Measurements from ENCODE around the gene RGPD8. TPM values are rescaled to one million over a fixed set of nuclear protein-coding genes. Genes with fewer than 3 reads are reported as not detected.
"Not testable (repeated sequence)": the region's sequence is repeated elsewhere in the genome, so short reads cannot be mapped to it uniquely, and the experiment has no call there.

Gene RGPD8
- total RNA-seq, result 10 to 100 TPM; 12.2 to 13.7 TPM

GRCh38 chr2:112433480-112433879 lies at the start of gene RGPD8:
Gene RGPD8 (minus strand): TSS chr2:112433645. CDS start chr2:112433453, 192 bp downstream.
- POLR2A ChIA-PET, result interaction anchor here (0.6 kb wide), 2 partner anchors 46 to 488 kb away, joined by 3 read pairs; no protein-coding TSS in a partner anchor
- H3K9me3 Mint-ChIP-seq, H3K36me3 Mint-ChIP-seq, H3K27me3 Mint-ChIP-seq: not testable (repeated sequence)
- DNase-seq (peak; percentile 90), ATAC-seq (ENCODE audit: low read depth) (peak; percentile 100)
- Mint-ChIP-seq H3K27ac (peak within 1 kb of the TSS; percentile 82), H3K4me3 (peak within 1 kb of the TSS; percentile 88), H3K4me1 (peaks cover 12% of the 10 kb centered on the region)

- Mint-ChIP-seq H3K27ac (peak overlapping the region; percentile 84), H3K4me3 (peak overlapping the region; percentile 96), H3K9me3 (no peaks in the 10 kb centered on the region), H3K4me1 (peaks cover 31% of the 10 kb centered on the region), H3K36me3 (peaks cover 14% of the 10 kb centered on the region), H3K27me3 (peaks cover 2% of the 10 kb centered on the region)
- DNase-seq (no peak), ATAC-seq (ENCODE audit: low read depth) (no peak)
- POLR2A ChIA-PET, result interaction anchor here (0.6 to 0.9 kb wide), 2 partner anchors 95 to 312 kb away, joined by 3 to 4 read pairs; no protein-coding TSS in a partner anchor
Observed at GRCh38 chr2:112483042-112483473, 49.6 kb upstream of the RGPD8 start.

GRCh38 chr2:112482309-112483041 lies 49.0 kb upstream of the RGPD8 start:
- H3K4me3 Mint-ChIP-seq, result peak overlapping the region; percentile 96
- POLR2A ChIA-PET, result interaction anchor here (0.6 to 0.9 kb wide), 2 partner anchors 95 to 311 kb away, joined by 3 to 4 read pairs; no protein-coding TSS in a partner anchor
- peak; percentile 59 for DNase-seq
- no peaks in the 10 kb centered on the region for H3K9me3 Mint-ChIP-seq
- H3K27ac Mint-ChIP-seq, result peak overlapping the region; percentile 84
- peak; percentile 24 for ATAC-seq (ENCODE audit: low read depth)
- peaks cover 12% of the 10 kb centered on the region for H3K36me3 Mint-ChIP-seq
- peaks cover 4% of the 10 kb centered on the region for H3K27me3 Mint-ChIP-seq
- peaks cover 28% of the 10 kb centered on the region for H3K4me1 Mint-ChIP-seq

- peak within 1 kb of the TSS; percentile 89 for H3K27ac Mint-ChIP-seq
- ATAC-seq (ENCODE audit: low read depth), result peak; percentile 79
- no peaks in the 10 kb centered on the region for H3K9me3 Mint-ChIP-seq
- peak; percentile 87 for DNase-seq
- peaks cover 25% of the 10 kb centered on the region for H3K4me1 Mint-ChIP-seq
- peak within 1 kb of the TSS; percentile 97 for H3K4me3 Mint-ChIP-seq
- POLR2A ChIA-PET, result interaction anchor here (1.2 to 1.8 kb wide), 2 partner anchors 102 to 103 kb away, joined by 3 to 5 read pairs; partner anchors contain the start of gene CHCHD5
- peaks cover 6% of the 10 kb centered on the region for H3K27me3 Mint-ChIP-seq
- H3K36me3 Mint-ChIP-seq, result peaks cover 12% of the 10 kb centered on the region
Observed at GRCh38 chr2:112481528-112482233, 48.2 kb upstream of the RGPD8 start, which contains the start of gene TTL. Gene TTL (plus strand): TSS chr2:112482156. CDS start chr2:112482345, 189 bp downstream.

- Mint-ChIP-seq H3K4me1 (peaks cover 24% of the 10 kb centered on the region), H3K27ac (peak overlapping the region; percentile 89), H3K9me3 (no peaks in the 10 kb centered on the region), H3K4me3 (peak overlapping the region; percentile 97), H3K36me3 (peaks cover 8% of the 10 kb centered on the region), H3K27me3 (peaks cover 6% of the 10 kb centered on the region)
- POLR2A ChIA-PET, result interaction anchor here (0.9 to 1.8 kb wide), 3 partner anchors 63 to 104 kb away, joined by 3 to 5 read pairs (median 3); partner anchors contain the start of gene CHCHD5
- peak; percentile 87 for DNase-seq
- ATAC-seq (ENCODE audit: low read depth), result peak; percentile 86
Observed at GRCh38 chr2:112481050-112481527, 47.6 kb upstream of the RGPD8 start.

- POLR2A ChIA-PET, result interaction anchor here (0.9 to 1.8 kb wide), 3 partner anchors 64 to 104 kb away, joined by 3 to 5 read pairs (median 3); partner anchors contain the start of gene CHCHD5
- H3K4me3 Mint-ChIP-seq, result peak overlapping the region; percentile 97
- H3K4me1 Mint-ChIP-seq, result peaks cover 23% of the 10 kb centered on the region
- peaks cover 6% of the 10 kb centered on the region for H3K27me3 Mint-ChIP-seq
- no peaks in the 10 kb centered on the region for H3K9me3 Mint-ChIP-seq
- DNase-seq (no peak), ATAC-seq (ENCODE audit: low read depth) (no peak)
- H3K36me3 Mint-ChIP-seq, result peaks cover 6% of the 10 kb centered on the region
- peak overlapping the region; percentile 80 for H3K27ac Mint-ChIP-seq
Observed at GRCh38 chr2:112480530-112481049, 47.1 kb upstream of the RGPD8 start.

- no peak for DNase-seq
- Mint-ChIP-seq H3K4me3 (no peak overlapping the region), H3K36me3 (no peaks in the 10 kb centered on the region), H3K27ac (no peak overlapping the region), H3K27me3 (peaks cover 6% of the 10 kb centered on the region), H3K9me3 (no peaks in the 10 kb centered on the region), H3K4me1 (peaks cover 9% of the 10 kb centered on the region)
- ATAC-seq (ENCODE audit: low read depth), result no peak
- POLR2A ChIA-PET, result interaction anchor here (0.7 kb wide), 1 partner anchor 1549 kb away, joined by 5 read pairs; no protein-coding TSS in a partner anchor
Observed at GRCh38 chr2:112476434-112476833, 43.0 kb upstream of the RGPD8 start.

- no peaks in the 10 kb centered on the region for H3K4me1 Mint-ChIP-seq
- no peaks in the 10 kb centered on the region for H3K9me3 Mint-ChIP-seq
- H3K36me3 Mint-ChIP-seq, result no peaks in the 10 kb centered on the region
- ATAC-seq (ENCODE audit: low read depth), result no peak
- H3K27me3 Mint-ChIP-seq, result peaks cover 6% of the 10 kb centered on the region
- H3K27ac Mint-ChIP-seq, result no peak overlapping the region
- H3K4me3 Mint-ChIP-seq, result no peak overlapping the region
- no peak for DNase-seq
- POLR2A ChIA-PET, result no interaction called here
Observed at GRCh38 chr2:112474844-112475486, 41.5 kb upstream of the RGPD8 start.

- Mint-ChIP-seq H3K4me3 (no peak overlapping the region), H3K36me3 (no peaks in the 10 kb centered on the region), H3K4me1 (no peaks in the 10 kb centered on the region), H3K27ac (no peak overlapping the region), H3K27me3 (peaks cover 16% of the 10 kb centered on the region), H3K9me3 (no peaks in the 10 kb centered on the region)
- POLR2A ChIA-PET, result no interaction called here
- DNase-seq (no peak), ATAC-seq (ENCODE audit: low read depth) (no peak)
Observed at GRCh38 chr2:112472547-112473263, 39.3 kb upstream of the RGPD8 start.

GRCh38 chr2:112465382-112465781 lies 31.9 kb upstream of the RGPD8 start:
- Mint-ChIP-seq H3K27me3 (peaks cover 30% of the 10 kb centered on the region), H3K36me3 (no peaks in the 10 kb centered on the region)

GRCh38 chr2:112463256-112463655 lies 29.8 kb upstream of the RGPD8 start:
- no peak overlapping the region for H3K4me3 Mint-ChIP-seq
- DNase-seq, result no peak
- H3K36me3 Mint-ChIP-seq, result no peaks in the 10 kb centered on the region
- no peak for ATAC-seq (ENCODE audit: low read depth)
- no peak overlapping the region for H3K27ac Mint-ChIP-seq
- H3K27me3 Mint-ChIP-seq, result peaks cover 27% of the 10 kb centered on the region
- H3K4me1 Mint-ChIP-seq, result no peaks in the 10 kb centered on the region
- POLR2A ChIA-PET, result no interaction called here
- peaks cover 1% of the 10 kb centered on the region for H3K9me3 Mint-ChIP-seq

More at GRCh38 chr2:112465382-112465781, 31.9 kb upstream of the RGPD8 start:
- Mint-ChIP-seq H3K4me3 (no peak overlapping the region), H3K4me1 (no peaks in the 10 kb centered on the region), H3K27ac (no peak overlapping the region), H3K9me3 (peaks cover 1% of the 10 kb centered on the region)
- DNase-seq (no peak), ATAC-seq (ENCODE audit: low read depth) (no peak)
- POLR2A ChIA-PET, result no interaction called here

- Mint-ChIP-seq H3K36me3 (no peaks in the 10 kb centered on the region), H3K27ac (no peak overlapping the region), H3K27me3 (peaks cover 19% of the 10 kb centered on the region), H3K4me1 (no peaks in the 10 kb centered on the region), H3K9me3 (no peaks in the 10 kb centered on the region), H3K4me3 (no peak overlapping the region)
- POLR2A ChIA-PET, result no interaction called here
- ATAC-seq (ENCODE audit: low read depth), result no peak
- no peak for DNase-seq
Observed at GRCh38 chr2:112462178-112462577, 28.7 kb upstream of the RGPD8 start.
